DMS153 (cell line): Measurements from ENCODE around the gene TREML1.

Experiments
- DNase-seq: peaks from one replicate; lab custom pipeline; 2025; lab: John Stamatoyannopoulos, UW

Gene TREML1

GRCh38 chr6:41177695-41178094 lies 23.5 kb upstream of the TREML1 start:
- DNase-seq = no peak

- DNase-seq = no peak
These were observed 23.1 kb upstream of the TREML1 start for GRCh38 chr6:41177287-41177686.

DNA sequence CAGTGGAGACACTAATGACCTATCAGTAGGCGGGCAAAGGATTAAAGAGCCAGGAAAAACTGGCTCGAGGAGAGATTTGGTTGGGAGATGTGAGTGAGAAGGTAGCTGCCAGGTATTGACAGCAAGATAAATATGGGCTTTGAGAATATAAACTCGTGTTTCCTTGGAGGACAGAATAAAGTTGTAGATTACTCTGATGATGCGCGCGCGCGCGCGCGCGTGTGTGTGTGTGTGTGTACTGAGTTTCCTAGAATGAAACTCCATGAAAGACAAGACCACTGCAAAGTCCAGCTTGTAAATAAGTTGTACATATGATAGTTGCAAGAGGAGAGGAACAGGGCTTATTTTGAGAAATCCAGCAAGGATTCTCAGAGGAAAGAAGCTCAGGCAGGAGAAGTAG lies 22.0 kb upstream of the TREML1 start:
- no peak for DNase-seq

DNA sequence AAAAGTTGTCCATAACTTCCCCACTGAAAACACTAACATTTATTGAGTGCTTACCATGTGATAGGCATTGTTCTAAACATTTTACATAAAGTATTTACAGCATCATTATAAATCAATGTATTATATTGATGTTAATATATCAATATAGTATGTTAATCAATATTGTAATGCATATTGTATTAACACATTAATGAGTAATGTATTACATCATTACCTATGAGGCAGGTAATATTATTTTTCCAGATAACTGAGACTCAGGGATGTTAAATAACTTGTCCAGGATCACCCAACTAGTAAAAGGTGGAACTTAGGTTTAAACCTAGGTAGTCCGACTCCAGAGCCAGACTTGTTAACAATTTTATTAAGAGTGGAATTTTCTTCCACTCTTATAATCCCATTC lies 20.9 kb upstream of the TREML1 start:
- DNase-seq = no peak

GRCh38 chr6:41174610-41175009 lies 20.5 kb upstream of the TREML1 start:
- DNase-seq = no peak

DNA sequence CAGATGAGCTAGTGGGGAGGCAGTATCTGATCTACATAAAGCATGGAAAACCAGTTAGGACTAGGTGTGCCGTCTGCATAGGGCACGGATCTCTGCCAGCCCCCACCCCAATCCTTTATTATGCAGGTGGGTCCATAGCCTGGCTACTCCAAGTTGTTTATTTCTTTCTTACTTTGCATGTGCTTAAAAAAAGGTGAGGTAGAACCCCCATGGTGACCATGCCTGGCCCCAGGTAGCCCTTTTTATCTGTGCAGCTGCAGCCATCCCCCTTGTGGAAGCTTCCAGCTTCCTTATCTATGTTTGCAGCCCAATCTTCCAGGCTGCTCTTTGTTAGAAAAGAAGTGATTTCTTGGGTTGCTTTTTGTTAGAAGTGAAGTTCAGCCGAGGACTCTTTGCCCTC lies 17.8 kb upstream of the TREML1 start:
- DNase-seq = no peak

DNA sequence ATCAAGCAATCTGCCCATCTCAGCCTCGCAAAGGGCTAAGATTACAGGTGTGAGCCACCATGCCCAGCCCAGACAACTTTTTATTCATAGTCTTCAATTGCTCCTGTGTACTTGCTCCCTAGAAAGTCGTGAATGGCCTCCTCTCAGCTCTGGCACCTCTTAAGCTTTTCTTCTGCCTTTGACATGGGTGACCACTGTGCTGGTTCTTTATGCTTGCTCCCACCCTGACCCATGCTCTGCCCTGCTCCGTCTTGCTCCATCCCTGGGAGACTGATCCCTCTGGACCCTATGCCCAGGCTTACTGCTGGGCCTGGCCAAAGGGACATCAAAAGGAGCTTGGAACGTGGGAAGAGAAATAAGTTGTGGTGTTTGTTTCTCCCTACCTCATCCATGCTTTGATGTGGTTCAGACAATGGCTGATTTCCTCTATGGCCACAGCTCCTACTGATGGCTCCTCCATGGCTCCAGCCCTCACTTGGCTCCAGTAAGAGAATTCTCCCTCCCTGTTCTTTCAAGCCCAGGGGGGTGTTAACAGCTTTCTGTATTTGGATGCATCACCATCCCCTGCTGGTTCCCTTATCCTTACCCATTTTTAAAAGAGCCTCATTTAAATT lies 16.5 kb upstream of the TREML1 start:
- no peak for DNase-seq

DNA sequence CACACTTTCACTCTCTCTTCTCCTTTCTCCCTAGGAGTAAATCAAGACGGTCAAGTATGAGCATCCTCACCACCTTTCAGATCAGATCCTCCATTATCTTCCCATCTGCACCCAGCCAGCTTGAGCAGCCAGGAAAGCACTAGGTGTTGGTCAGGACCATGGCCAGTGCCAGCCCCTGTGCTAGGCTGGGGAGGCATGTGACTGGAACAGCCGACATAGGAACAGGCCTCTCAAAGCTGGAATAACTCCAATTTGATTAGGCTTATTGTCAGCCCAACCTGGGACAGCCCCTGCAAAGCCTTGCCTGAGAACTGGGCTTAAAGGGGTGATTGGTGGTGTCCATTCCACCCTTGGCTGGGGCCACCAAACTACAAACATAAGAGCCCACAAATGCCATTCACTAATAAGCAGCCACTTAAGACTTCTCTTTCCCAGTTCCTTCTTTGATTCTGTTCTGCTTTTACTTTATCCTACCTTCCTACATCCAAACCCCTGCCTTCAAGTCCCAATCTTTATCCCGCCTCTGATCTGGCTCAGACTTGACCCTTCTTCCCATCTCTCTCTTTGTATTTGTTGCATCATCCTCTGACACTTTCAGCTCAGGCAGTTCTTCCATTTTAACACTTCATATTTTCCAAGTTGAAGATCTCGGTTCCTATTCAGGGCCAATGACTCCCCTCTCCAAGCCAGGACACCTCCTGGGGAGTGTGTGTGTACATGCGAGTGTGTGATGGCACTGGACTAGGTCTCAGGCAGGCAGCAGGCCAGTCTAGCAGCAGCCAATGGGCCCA lies 13.2 kb upstream of the TREML1 start:
- DNase-seq = no peak

- DNase-seq = no peak
These were observed 10.5 kb upstream of the TREML1 start for GRCh38 chr6:41164551-41165120.

DNA sequence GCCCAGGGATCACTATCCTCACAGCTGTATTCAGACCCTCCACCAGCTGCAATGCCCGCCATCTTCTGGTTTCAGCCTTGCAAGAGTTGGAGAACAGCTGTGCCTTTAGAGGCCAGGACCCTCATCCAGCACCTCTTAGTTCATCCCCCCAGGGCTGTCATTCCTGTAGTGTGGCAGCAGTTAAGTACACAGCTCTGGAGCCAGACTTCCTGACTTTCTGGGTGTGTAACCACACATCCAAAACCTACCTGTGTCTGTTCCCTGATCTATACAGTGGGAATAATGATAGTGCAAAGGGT lies 9.2 kb upstream of the TREML1 start:
- no peak for DNase-seq

GRCh38 chr6:41162687-41163418 lies 8.7 kb upstream of the TREML1 start, which contains the start of gene TREM2:
TSS of gene TREM2 (minus strand) at chr6:41163116. CDS start at chr6:41163082, 34 bp downstream.
- no peak for DNase-seq

GRCh38 chr6:41161851-41162552 lies 7.9 kb upstream of the TREML1 start:
- DNase-seq = no peak

GRCh38 chr6:41161380-41161779 lies 7.2 kb upstream of the TREML1 start:
- DNase-seq = no peak

- DNase-seq = no peak
These were observed 6.8 kb upstream of the TREML1 start for GRCh38 chr6:41160933-41161332.

DNA sequence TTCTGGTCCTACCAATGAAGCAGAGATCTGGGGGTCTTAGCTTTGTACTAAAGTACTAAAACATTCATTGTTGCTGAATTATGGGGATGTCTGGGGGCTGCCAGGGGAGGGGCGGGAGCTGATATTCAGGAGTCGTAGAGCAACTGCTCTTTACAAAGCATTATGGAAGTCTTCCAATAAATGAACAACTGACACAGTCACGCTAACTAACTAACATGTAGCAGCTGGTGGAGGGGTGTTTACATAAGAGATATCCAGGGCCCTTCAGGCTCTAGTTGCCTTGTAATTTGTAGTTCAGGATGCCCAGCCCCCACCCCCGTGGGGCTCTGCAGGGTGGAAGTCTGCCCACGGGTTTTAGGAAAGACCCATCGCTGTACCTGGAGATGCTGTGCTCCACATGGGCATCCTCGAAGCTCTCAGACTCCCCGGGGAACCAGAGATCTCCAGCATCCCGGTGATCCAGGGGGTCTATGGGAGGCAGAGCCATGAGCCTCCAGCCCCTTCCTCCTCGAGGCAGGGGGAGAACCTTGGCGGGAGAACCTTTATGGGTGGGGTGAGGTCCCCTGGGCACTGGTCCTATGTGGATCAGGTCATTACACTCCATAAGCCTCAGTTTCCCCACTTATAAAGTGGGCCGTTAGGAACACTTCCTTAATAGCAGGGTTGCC lies 5.4 kb upstream of the TREML1 start:
- DNase-seq = peak; percentile 83

DNA sequence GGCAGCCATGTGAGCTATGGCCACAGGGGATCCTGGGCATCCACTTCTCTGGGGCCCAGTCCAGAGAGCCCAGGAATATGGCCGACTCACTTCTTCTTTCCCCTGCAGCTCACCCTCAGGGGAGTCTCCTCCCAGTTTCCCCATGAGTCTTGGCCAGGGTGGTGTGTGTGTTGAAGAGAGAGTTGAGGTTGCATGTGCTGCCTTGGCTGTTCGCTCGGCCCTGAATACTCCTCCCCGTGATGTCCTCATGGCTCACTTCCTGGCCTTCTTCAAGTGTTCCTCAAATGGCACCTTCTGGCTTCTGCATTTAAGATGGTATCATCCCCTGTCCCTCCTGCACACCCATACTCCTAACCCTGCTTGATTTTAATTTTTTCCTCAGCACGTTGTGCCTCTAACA lies 3.2 kb upstream of the TREML1 start:
- DNase-seq = no peak

DNA sequence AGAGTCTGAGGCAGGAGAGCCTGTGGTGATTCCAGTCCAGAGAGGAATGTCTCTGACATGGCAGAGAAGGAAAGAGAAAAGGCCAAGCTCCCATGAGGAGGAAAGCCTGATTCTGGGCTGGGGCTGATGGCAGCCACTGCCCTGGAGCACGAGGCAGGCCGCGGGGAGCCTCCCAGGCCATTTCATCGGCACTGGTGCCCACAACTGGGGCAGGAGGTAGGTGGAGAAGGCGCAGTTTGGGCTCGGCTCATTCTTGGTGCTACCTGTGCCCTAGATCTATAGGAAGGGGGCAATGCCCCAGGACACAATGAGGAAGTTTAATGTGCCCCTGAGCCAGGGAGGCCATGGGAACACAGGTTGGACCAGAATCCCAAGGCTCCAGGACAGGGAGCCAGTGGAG lies 2.6 kb upstream of the TREML1 start:
- no peak for DNase-seq

- no peak for DNase-seq
These were observed 1.9 kb upstream of the TREML1 start for GRCh38 chr6:41156001-41156400.

- DNase-seq = no peak
These were observed 1.1 kb upstream of the TREML1 start for GRCh38 chr6:41155132-41155805.

GRCh38 chr6:41153451-41153850 lies 696 bp downstream of the TREML1 start:
- no peak for DNase-seq

DNA sequence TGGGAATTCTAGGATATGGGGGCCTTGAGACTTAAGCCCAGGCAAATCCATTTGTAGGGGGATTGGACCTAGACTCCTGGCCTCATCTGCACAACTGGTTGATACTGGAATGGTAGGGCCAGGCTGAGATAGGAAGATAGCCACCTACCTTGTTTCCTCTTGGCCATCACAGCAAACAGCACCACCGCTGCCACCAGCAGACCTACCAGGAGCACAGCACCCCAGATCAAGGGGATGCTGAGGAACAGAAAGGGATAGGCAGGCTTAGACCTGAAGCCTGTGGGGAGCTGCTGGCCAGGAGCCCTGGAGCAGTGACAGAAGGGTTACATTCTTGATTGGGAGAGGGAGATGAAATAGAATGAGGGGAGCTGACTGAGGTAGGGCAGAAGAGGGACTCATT lies 3.5 kb downstream of the TREML1 start:
- no peak for DNase-seq
